Measurements from ENCODE around the gene SUPT3H.

SUPT3H gene

DNA sequence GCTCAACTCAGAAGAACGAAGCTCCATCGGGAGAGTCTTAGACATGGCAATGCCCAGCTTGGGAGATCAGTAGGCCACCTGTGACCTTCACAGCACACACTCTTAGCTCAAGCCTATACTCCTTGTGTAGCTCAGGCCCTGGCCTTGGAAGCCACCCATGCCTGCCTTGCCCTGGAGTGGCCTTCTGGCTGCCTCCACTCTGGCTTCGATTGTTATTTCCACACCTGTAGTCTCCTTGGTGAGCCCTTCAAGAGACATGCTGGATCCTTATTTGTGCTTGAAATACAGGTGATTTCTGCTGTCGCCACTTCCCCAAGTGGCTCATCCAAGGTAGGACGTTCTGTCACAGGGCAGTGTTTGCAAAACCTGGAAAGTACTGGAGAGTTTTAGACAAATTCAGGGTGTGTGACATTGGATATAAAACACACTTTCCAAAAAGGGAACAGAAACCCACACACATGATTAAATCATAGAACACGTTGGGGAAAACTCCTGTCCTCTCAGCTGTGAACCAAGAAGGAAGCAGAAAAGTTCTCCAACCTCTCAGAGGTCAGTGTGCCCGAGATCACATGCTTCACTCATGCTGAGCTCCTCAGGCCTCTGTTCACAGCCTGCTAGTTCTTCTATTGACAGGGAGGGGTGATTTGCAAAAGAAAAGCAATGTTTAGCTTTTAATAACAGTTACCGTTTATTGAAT lies 598.5 kb downstream of the SUPT3H start:
- peak; percentile 53 for DNase-seq
